GM23248 (cell line): ENCODE data around the gene EBP.

Source experiments
- EZH2 ChIP-seq: fragments of 200-600 bp; sonication (generic); IDR thresholded peaks from 2 replicates; pipeline ENCODE4 v1.6.1; 2018; ENCODE audit warnings: antibody characterized with exemption, mild to moderate bottlenecking; ENCODE audit not compliant: insufficient read depth, poor library complexity, severe bottlenecking
- EZH2phosphoT487 ChIP-seq: fragments of 200-600 bp; sonication (generic); IDR thresholded peaks from 2 replicates; pipeline ENCODE4 v1.6.1; 2018; ENCODE audit warnings: antibody characterized with exemption, moderate library complexity, mild to moderate bottlenecking, low read depth; ENCODE audit not compliant: insufficient read depth

- no peak for TF ChIP-seq EZH2
- TF ChIP-seq EZH2phosphoT487 = no peak
These were observed 23.7 kb upstream of the EBP start for GRCh38 chrX:48497871-48498270.
